Stimulated activated CD4-positive, alpha-beta T cell treated with anti-CD3 and anti-CD28 coated beads, TNF-alpha, amount 100 ng/mL, for 48 hours (primary cell): Measurements from ENCODE around the gene RASSF8.
"Not testable (repeated sequence)": the region's sequence is repeated elsewhere in the genome, so short reads cannot be mapped to it uniquely, and the experiment has no call there.

Experiments used
- DNase-seq, 3 donors: peaks; one replicate each; pipeline ENCODE4 v3.0.0-alpha.2; 2020; ENCODE audit warnings: low read depth in 3 of 3

RASSF8 gene

DNA sequence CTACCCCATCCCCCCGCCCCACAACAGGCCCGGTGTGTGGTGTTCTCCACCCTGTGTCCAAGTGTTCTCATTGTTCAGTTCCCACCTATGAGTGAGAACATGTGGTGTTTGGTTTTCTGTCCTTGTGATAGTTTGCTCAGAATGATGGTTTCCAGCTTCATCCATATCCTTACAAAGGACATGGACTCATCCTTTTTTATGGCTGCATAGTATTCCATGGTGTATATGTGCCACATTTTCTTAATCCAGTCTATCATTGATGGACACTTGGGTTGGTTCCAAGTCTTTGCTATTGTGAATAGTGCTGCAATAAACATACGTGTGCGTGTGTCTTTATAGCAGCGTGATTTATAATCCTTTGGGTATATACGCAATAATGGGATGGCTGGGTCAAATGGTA is 98.8 kb downstream of the RASSF8 start:
- DNase-seq = not testable (repeated sequence)

DNA sequence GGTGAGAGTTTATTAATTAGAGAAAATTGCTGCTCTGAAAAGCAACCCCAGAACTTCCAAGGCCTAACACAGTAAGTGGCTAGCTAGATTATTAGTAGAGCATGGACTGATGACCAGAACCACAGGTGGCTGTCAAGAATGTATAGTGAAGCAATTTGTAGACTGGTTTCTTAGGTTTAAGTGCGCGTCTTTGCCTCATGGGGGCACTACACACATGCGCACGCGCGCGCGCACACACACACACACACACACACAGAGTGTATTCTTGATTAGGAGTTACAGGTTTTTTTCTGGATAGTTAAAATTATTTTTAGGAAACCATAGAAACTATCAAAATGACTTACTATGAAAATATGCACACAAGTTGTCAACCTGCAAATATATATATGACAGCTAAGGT is 99.8 kb downstream of the RASSF8 start:
- no peak for DNase-seq

GRCh38 chr12:26058818-26059217 is 100.3 kb downstream of the RASSF8 start:
- DNase-seq = no peak

DNA sequence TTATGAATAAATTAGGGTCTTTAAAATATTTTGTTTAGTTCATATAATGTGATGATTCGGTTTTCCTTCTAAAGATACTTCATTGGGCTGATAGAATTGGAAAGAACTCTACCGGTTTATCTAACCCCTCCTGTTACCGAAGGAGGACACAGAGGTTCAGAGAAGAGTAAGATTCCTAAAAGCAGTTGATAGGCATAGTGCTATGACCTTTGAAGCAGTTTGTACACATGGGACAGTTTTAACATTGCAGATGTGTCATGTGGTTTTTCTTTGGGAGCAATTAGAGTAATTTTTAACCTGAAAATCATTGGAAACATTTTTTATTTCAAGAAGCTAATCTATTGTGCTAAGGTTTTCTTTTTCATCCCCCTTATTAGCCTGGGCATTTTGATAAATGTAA is 103.5 kb downstream of the RASSF8 start:
- DNase-seq = no peak

DNA sequence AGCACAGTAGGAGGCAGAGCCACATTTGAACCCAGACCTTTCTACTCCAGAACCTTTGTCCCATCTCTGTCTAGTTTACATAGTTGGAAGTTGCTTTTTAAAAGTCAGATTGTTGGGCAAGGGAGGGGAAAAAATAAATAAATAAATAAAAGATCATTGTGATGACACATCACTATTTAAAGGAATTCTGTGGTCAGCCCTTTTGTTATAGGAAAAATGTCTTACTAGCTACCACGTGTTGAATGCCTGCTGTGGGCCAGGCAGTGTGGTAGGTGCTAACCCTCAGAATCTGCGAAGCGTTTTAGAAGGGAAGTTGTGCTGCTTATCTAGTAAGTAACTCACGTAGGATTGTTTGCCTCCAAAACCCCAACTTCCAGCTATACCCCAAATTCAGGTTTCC is 104.1 kb downstream of the RASSF8 start:
- no peak for DNase-seq

DNA sequence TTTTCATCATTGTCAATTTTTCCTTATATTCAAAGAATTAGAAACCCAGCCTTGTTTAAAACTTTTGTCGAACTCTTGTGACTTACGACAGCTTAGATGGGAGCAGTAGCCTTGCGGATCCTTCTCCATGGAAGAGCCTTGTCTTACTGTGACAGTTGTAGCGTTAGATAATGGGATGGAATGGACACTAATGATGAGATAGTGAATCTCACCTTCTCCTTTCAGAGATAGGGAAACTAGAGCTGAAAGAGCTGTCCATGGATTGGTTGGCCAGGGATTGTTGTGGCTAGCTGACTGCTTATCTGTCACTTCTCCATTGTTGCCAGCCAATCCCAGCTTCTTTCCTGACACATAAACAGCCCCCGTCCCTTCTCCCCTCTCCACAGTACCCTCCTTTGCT is 107.0 kb downstream of the RASSF8 start:
- DNase-seq = no peak

- DNase-seq = no peak
Measured at GRCh38 chr12:26068503-26068902, 110.0 kb downstream of the RASSF8 start.

GRCh38 chr12:26069796-26070195 is 111.3 kb downstream of the RASSF8 start:
- no peak for DNase-seq

GRCh38 chr12:26077915-26078702 is 119.6 kb downstream of the RASSF8 start:
- no peak for DNase-seq

- no peak for DNase-seq
Measured at GRCh38 chr12:26080911-26081310, 122.4 kb downstream of the RASSF8 start.

DNA sequence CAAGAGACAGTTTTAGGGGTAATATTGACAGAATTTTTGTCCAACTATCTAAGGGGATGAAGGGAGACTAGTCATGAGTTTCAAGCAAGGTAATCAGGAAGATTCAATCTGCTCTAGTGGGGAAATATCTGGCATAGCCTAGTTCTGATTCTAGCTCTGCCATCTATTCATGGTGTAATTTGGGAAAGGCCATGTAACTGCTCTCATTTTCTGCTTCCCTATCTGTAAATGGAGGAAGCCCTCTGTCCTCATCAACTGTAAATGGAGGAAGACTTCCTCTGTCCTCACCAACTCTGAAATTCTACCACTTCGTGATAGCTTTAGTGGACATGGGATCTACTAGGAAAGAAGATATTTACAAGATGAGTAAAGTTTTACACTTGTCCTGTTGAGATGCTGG is 128.5 kb downstream of the RASSF8 start:
- DNase-seq = no peak

DNA sequence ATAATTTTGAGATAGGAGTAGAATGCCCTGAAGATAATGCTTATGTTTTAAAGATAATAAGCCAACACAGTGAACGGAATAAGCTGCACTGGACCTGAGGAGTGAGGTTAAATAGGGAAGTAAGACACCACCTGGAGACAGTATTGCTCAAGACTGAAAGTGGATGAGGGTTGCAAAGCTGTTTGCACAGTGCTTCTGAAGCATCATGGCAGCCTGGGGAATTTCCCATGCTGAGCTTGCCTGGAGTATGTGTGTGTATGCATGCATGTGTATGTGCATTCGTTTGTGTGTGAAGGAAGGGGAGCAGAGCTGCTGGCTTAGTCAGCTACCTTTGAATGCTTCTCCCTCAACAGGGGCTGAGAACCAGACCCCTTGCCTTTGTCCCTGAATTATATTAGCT is 130.5 kb downstream of the RASSF8 start:
- no peak for DNase-seq

DNA sequence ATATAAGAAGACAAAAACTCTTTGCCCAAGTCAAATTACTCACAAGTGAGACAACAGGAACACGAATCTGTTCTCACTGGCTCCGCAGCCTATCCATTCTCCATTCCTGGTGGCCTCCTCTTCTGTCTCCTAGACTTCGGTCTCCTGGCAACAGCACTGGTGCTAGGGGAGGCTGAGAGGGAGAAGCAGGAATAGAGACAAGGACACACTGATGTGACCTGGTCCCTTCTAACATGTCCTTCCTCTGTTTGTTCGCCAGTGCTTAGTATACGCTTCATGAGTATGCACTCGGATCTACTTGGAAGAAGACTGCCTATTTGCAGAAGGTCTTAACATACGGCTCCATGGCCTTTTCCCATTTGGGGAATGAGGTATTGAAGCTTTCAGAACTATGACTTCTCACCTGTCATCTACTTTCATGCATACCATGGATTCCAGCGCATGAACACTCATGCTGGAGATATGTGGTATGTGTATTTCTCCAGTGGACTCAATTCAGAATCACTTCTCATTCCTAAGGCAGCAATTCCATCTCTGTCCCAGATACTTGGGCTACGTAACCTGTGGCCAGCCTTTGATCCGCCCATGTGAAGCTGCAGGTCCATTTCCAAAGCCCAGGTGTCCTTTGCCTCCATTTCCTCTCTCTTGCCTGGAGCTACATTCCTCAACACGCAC is 132.5 kb downstream of the RASSF8 start:
- DNase-seq = no peak

DNA sequence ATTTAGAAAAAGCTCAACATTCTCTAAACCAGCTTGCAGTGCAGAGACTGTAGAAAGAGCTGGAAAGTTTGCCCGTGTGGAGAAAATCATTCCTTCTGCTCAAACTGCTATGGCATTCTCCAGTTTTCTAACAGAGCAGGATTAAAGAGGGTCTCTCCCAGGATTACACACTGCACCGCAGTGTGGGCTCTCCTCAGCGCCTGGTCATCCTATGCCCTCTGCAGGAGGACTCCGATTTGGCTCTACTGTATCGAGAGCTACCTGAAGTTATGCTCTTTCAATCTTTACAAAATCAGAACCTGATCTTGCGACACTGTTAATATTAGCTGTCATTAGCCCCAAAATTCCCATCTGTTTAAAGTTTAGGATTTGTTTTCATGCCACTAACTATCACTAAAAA is 133.3 kb downstream of the RASSF8 start:
- DNase-seq = no peak

DNA sequence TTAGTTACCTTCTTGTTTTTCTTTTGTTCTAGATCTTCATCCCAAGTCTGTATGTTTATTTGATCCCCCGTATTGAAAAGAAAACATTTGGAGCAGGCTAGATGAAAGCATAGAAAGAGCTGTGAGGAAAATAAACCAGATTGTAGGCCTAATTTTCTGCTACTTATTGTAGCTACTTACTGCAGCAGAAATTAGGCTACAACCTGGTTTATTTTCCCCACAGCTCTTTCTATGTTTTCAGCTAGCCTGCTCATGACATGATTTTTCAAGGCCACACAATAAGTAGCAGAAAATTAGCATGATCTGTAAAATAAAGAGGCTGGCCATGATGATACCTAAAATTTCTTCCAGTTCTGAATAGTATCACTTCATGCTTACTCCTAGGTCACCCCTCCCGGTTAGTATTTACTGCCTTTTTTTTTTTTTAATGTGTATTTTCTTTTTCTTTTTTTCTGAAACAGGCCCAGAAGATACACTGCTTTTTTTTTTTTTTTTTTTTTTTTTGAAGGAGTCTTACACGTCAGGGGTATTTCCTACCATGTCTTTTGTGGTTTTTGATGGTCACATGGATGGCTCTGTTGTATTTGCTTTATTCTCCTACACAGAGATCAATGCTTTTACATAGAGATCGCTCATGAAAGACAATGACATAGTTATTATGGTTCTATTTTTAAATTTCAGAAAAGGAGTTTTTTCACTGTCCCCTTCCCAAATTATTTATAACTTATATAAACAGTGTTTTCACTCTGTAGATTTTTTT is 134.0 kb downstream of the RASSF8 start:
- DNase-seq = no peak

- no peak for DNase-seq
Measured at GRCh38 chr12:26095186-26095585, 136.7 kb downstream of the RASSF8 start.

DNA sequence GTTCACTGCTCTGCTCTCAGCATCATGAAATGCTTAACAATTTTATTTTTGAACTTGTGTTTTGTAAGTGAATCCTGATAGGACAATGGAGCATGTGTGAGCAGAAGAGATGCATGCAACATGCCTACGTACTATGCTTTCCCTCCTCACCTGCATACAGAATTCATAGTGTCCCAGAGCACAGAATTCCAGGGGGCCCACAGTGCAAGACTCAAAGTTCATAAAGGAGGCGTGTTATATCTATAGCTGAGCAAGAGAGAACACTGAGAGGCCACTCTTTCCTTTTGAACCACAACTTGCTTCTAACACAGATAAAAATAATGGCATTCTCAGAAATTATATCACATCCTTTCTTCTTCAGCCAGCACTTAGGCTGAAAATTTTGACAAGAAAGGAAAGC is 137.6 kb downstream of the RASSF8 start:
- DNase-seq = no peak

GRCh38 chr12:26097046-26097878 is 138.8 kb downstream of the RASSF8 start:
- DNase-seq = peak; percentile 12 to 31 (median 22)

- DNase-seq = no peak
Measured at GRCh38 chr12:26100666-26101349, 142.3 kb downstream of the RASSF8 start.

- DNase-seq = no peak
Measured at GRCh38 chr12:26101350-26101734, 142.9 kb downstream of the RASSF8 start.

DNA sequence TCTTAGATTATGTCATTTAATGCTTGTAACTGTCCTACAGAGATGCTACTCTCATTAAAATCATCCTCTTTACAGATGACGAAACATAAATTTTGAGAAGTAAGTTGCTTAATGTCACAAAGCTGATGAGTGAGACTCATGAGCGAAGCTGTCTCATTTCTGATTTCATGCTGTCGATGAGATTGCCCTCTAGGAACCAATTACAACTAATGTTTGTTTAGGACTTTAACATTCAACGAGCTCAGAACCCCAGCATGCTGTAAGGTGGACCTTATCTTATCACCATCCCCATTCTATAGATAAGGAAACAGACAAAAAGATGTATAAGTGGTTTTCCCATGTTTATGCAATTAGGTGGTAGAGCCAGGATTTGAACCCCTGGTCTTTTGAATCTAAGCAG is 143.3 kb downstream of the RASSF8 start:
- no peak for DNase-seq
